HL-60 (cell line): ENCODE data around the gene PPCDC.

Experiments used
- POLR2AphosphoS5 ChIP-seq: IDR thresholded peaks from 2 replicates; pipeline ENCODE4 v1.6.1; 2012; ENCODE audit warnings: low read depth
- SPI1 ChIP-seq: IDR thresholded peaks from 2 replicates; pipeline ENCODE4 v1.6.1; 2012; ENCODE audit warnings: low read depth, mild to moderate bottlenecking, borderline replicate concordance
- TF ChIP-seq, protein P1 (sequence below): IDR thresholded peaks from one replicate; pipeline ENCODE4 v1.5.1; 2011; ENCODE audit warnings: low read length, control low read depth, inconsistent platforms; ENCODE audit not compliant: insufficient read depth

DNA sequence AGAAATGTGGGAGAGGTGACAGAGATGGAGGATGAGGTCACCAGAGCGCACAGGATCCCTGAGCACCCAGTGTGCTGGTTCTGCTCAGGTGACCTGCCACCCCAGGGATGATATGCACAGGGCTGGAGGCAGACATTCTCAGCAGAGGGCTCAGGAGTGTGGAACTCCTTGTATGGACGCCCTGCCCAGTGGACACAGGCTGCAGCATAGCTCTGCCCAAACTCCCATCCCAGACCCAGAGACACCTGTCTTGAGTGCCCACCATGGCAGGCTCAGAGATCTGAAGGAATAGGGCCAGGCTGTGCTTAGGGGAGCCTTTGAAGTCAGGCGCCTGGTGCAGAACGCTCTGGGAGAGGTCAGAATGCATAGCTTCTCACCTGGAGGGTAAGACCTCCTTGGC, 47.3 kb downstream of the PPCDC start:
- TF ChIP-seq, protein P1, sequence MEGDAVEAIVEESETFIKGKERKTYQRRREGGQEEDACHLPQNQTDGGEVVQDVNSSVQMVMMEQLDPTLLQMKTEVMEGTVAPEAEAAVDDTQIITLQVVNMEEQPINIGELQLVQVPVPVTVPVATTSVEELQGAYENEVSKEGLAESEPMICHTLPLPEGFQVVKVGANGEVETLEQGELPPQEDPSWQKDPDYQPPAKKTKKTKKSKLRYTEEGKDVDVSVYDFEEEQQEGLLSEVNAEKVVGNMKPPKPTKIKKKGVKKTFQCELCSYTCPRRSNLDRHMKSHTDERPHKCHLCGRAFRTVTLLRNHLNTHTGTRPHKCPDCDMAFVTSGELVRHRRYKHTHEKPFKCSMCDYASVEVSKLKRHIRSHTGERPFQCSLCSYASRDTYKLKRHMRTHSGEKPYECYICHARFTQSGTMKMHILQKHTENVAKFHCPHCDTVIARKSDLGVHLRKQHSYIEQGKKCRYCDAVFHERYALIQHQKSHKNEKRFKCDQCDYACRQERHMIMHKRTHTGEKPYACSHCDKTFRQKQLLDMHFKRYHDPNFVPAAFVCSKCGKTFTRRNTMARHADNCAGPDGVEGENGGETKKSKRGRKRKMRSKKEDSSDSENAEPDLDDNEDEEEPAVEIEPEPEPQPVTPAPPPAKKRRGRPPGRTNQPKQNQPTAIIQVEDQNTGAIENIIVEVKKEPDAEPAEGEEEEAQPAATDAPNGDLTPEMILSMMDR: no peak
- no peak for TF ChIP-seq POLR2AphosphoS5
- no peak for TF ChIP-seq SPI1
